SK-N-SH (cell line): ENCODE results near the gene TSKS.

ENCODE experiments used
- CTCF ChIP-seq: fragments of 200-600 bp; sonication (generic); IDR thresholded peaks from 2 replicates; pipeline ENCODE4 v1.6.1; 2017; ENCODE audit warnings: antibody characterized with exemption, mild to moderate bottlenecking, moderate library complexity
- EP300 ChIP-seq, 2 experiments: IDR thresholded peaks; 2 replicates each; pipeline versions ENCODE4 v1.4.0 to v1.6.1; 2012; ENCODE audit warnings: borderline replicate concordance in 1 of 2, low read depth in 1 of 2, low read length in 1 of 2
- EZH2phosphoT487 ChIP-seq: fragments of 200-600 bp; sonication (generic); IDR thresholded peaks from 2 replicates; pipeline ENCODE4 v1.6.1; 2017; ENCODE audit warnings: low read depth, mixed run types, mild to moderate bottlenecking, antibody characterized with exemption, moderate library complexity, borderline replicate concordance
- POLR2AphosphoS5 ChIP-seq: IDR thresholded peaks from 2 replicates; pipeline ENCODE4 v1.6.1; 2012; ENCODE audit warnings: low read depth, low read length
- RAD21 ChIP-seq: IDR thresholded peaks from 2 replicates; pipeline ENCODE4 v1.6.1; 2012; ENCODE audit warnings: mild to moderate bottlenecking, low read length
- REST ChIP-seq: IDR thresholded peaks from 2 replicates; pipeline ENCODE4 v1.6.1; 2012; ENCODE audit warnings: mild to moderate bottlenecking, low read depth, low read length, moderate library complexity
- RFX5 ChIP-seq: IDR thresholded peaks from 2 replicates; pipeline ENCODE4 v1.6.1; 2012; ENCODE audit warnings: mild to moderate bottlenecking, improper control_type of control experiment, low read length
- YY1 ChIP-seq: IDR thresholded peaks from 2 replicates; pipeline ENCODE4 v1.4.0; 2012; ENCODE audit warnings: low read depth, mild to moderate bottlenecking
- ZBTB33 ChIP-seq: IDR thresholded peaks from 2 replicates; pipeline ENCODE4 v1.4.0; 2012; ENCODE audit warnings: low read depth, borderline replicate concordance

GRCh38 chr19:49809941-49810389 lies 46.9 kb upstream of the TSKS start:
- TF ChIP-seq POLR2AphosphoS5 (no peak), EP300 (IDR thresholded peaks at IDR 0.05; ENCODE audit: borderline replicate concordance in 1 of 2, low read depth in 1 of 2, low read length in 1 of 2) (no peak), CTCF (no peak), REST (no peak), ZBTB33 (no peak), RFX5 (no peak), EZH2phosphoT487 (no peak), YY1 (no peak), RAD21 (no peak)
